Mesothelial cell of epicardium (in vitro differentiated cells): Measurements from ENCODE around the gene SEBOX. TPM values are rescaled to one million over a fixed set of nuclear protein-coding genes. Genes with fewer than 3 reads are reported as not detected.
A peak's percentile ranks its signal among the peaks of the same experiment; 100 is the strongest.

ENCODE experiments used
- DNase-seq, 2 experiments: peaks; one replicate each; pipeline ENCODE4 v3.0.0; 2021; ENCODE audit warnings: low spot score in 2 of 2; ENCODE audit not compliant: unreplicated experiment in 2 of 2
- H3K27ac Mint-ChIP-seq: 2 replicates; pipeline ENCODE4 v1.8.0; 2021; ENCODE audit warnings: mixed read lengths
- H3K27me3 Mint-ChIP-seq: 2 replicates; pipeline ENCODE4 v1.8.0; 2021; ENCODE audit warnings: low read depth, mixed read lengths
- H3K36me3 Mint-ChIP-seq: 2 replicates; pipeline ENCODE4 v1.8.0; 2021; ENCODE audit warnings: mixed read lengths
- H3K4me1 Mint-ChIP-seq: 2 replicates; pipeline ENCODE4 v1.8.0; 2021; ENCODE audit warnings: mixed read lengths
- H3K4me3 Mint-ChIP-seq: 2 replicates; pipeline ENCODE4 v1.8.0; 2021; ENCODE audit warnings: mild to moderate bottlenecking, moderate library complexity, mixed read lengths
- H3K9me3 Mint-ChIP-seq: 2 replicates; pipeline ENCODE4 v1.8.0; 2021; ENCODE audit warnings: mixed read lengths
- total RNA-seq: library from RNA; stranded (reverse); gene quantifications from 3 replicates; pipeline ENCODE4 v1.2.1, GENCODE V29; 2021
- TF ChIP-seq, protein P1 (sequence below): fragments of 200-600 bp; sonication (generic); IDR thresholded peaks from one replicate; pipeline ENCODE4 v1.5.0; 2021; ENCODE audit warnings: antibody characterized with exemption; ENCODE audit not compliant: unreplicated experiment

SEBOX gene
- total RNA-seq, 1 donor from 2014 or later = not detected

DNA sequence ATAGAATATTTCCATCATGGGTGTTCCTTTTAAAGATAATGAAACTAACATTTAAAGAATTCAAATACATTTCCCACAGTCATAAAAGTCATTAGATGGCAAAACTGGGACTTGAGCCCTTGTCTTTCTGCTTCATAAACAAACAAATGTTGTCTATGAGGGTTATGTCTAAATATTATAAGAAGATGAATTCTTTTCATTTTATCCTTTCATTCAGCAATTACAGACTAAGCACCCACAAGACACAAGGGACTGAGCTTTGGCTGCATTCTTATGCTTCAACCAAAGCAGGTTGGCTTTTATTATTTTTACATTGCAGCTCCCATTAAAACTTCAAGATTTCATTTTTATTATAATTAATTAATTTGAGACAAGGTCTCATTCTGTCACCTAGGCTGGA is 21.4 kb upstream of the SEBOX start:
- Mint-ChIP-seq H3K4me3 (no peak overlapping the region), H3K27ac (no peak overlapping the region), H3K27me3 (peaks cover 41% of the 10 kb centered on the region), H3K9me3 (no peaks in the 10 kb centered on the region), H3K36me3 (peaks cover 19% of the 10 kb centered on the region), H3K4me1 (peaks cover 7% of the 10 kb centered on the region)
- no peak for DNase-seq
- TF ChIP-seq, protein P1, sequence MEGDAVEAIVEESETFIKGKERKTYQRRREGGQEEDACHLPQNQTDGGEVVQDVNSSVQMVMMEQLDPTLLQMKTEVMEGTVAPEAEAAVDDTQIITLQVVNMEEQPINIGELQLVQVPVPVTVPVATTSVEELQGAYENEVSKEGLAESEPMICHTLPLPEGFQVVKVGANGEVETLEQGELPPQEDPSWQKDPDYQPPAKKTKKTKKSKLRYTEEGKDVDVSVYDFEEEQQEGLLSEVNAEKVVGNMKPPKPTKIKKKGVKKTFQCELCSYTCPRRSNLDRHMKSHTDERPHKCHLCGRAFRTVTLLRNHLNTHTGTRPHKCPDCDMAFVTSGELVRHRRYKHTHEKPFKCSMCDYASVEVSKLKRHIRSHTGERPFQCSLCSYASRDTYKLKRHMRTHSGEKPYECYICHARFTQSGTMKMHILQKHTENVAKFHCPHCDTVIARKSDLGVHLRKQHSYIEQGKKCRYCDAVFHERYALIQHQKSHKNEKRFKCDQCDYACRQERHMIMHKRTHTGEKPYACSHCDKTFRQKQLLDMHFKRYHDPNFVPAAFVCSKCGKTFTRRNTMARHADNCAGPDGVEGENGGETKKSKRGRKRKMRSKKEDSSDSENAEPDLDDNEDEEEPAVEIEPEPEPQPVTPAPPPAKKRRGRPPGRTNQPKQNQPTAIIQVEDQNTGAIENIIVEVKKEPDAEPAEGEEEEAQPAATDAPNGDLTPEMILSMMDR = no peak

DNA sequence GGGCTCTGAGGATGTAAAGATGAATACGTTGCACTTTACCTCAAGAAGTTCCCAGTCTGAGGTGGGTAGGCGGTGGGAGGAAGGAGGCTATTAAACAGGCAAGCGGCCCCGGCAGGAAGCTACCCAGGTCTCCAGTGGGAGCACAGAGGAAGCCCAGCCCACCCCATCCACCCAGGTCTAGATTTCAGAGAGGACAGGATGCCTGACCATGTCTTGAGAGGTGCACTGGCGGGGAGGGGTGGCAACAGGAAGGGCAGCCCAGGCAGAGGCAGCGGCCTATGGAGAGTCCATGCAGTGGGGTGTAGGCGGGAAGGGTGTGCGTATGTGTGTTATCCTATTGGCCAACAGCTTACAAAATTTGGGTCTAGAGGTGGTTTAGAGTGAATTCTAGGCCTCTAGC is 20.4 kb upstream of the SEBOX start:
- Mint-ChIP-seq H3K4me1 (peaks cover 9% of the 10 kb centered on the region), H3K27ac (no peak overlapping the region), H3K4me3 (peak overlapping the region; percentile 73), H3K9me3 (no peaks in the 10 kb centered on the region), H3K36me3 (peaks cover 13% of the 10 kb centered on the region), H3K27me3 (peaks cover 51% of the 10 kb centered on the region)
- DNase-seq = no peak
- TF ChIP-seq, protein P1 = no peak

DNA sequence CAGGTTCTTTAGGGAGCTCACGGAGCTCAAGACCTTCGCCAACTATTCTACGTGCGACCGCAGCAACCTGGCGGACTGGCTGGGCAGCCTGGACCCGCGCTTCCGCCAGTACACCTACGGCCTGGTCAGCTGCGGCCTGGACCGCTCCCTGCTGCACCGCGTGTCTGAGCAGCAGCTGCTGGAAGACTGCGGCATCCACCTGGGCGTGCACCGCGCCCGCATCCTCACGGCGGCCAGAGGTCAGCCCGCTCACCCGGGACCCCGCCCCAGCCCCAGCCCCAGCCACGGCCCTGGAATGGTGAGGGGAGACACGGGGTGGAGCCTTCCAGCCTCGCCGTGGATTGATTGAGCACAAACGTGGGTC is 20.0 kb upstream of the SEBOX start:
- Mint-ChIP-seq H3K27me3 (peaks cover 55% of the 10 kb centered on the region), H3K4me1 (peaks cover 13% of the 10 kb centered on the region), H3K27ac (no peak overlapping the region), H3K36me3 (peaks cover 9% of the 10 kb centered on the region), H3K9me3 (no peaks in the 10 kb centered on the region), H3K4me3 (peak overlapping the region; percentile 73)
- TF ChIP-seq, protein P1 = no peak
- DNase-seq = no peak

DNA sequence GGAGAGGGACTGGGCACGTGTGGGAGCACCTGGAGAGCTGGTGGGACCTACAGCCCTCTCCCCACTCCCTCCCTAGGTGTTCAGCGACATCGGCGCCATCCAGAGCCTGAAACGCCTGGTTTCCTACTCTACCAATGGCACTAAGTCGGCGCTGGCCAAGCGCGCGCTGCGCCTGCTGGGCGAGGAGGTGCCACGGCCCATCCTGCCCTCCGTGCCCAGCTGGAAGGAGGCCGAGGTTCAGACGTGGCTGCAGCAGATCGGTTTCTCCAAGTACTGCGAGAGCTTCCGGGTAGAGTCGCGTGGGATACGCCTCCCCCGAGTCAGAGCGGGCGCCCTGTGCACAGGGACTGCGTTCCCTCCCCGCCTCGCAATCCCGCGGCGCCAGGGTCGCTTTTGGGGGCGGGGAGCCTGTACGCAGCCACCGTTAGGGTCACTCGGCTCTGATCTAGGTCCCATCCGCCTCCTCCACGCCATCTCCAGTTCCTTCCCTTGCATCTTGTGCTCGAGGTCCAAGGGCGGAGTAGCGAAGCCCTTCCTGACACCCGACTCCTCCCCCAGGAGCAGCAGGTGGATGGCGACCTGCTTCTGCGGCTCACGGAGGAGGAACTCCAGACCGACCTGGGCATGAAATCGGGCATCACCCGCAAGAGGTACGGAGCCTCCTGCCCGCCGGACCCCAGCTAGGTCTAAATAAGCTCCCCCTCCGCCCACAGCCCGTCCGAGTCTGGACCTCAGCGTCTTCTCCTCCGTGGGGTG is 19.5 kb upstream of the SEBOX start:
- TF ChIP-seq, protein P1 = no peak
- Mint-ChIP-seq H3K4me1 (peaks cover 13% of the 10 kb centered on the region), H3K27ac (no peak overlapping the region), H3K9me3 (no peaks in the 10 kb centered on the region), H3K4me3 (peak overlapping the region; percentile 73), H3K27me3 (peaks cover 60% of the 10 kb centered on the region), H3K36me3 (peaks cover 5% of the 10 kb centered on the region)
- no peak for DNase-seq

DNA sequence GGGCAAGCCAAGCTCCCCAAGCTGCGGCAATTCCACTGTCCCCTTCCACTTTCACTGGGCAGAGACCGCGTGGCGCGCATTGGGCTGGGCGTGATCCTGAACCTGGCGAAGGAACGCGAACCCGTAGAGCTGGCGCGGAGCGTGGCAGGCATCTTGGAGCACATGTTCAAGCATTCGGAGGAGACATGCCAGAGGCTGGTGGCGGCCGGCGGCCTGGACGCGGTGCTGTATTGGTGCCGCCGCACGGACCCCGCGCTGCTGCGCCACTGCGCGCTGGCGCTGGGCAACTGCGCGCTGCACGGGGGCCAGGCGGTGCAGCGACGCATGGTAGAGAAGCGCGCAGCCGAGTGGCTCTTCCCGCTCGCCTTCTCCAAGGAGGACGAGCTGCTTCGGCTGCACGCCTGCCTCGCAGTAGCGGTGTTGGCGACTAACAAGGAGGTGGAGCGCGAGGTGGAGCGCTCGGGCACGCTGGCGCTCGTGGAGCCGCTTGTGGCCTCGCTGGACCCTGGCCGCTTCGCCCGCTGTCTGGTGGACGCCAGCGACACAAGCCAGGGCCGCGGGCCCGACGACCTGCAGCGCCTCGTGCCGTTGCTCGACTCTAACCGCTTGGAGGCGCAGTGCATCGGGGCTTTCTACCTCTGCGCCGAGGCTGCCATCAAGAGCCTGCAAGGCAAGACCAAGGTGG is 16.3 kb upstream of the SEBOX start:
- peak overlapping the region; percentile 25 for H3K4me3 Mint-ChIP-seq
- peaks cover 13% of the 10 kb centered on the region for H3K4me1 Mint-ChIP-seq
- peaks cover 68% of the 10 kb centered on the region for H3K27me3 Mint-ChIP-seq
- H3K36me3 Mint-ChIP-seq = peaks cover 4% of the 10 kb centered on the region
- TF ChIP-seq, protein P1 = no peak
- H3K9me3 Mint-ChIP-seq = no peaks in the 10 kb centered on the region
- no peak overlapping the region for H3K27ac Mint-ChIP-seq
- no peak for DNase-seq
